Right cardiac atrium (tissue), 5 donors: ENCODE measurements around the gene KCTD14. TPM values are rescaled to one million over a fixed set of nuclear protein-coding genes. Genes with fewer than 3 reads are reported as not detected.
"Not testable (repeated sequence)": the region's sequence is repeated elsewhere in the genome, so short reads cannot be mapped to it uniquely, and the experiment has no call there.

Experiments used
- ATAC-seq, 2 donors: fragments of 200-7000 bp; cut with Tn5 transposase; one replicate each; pipeline versions ENCODE4 v1.8.0 to v1.9.1; 2020; ENCODE audit warnings: moderate library complexity in 2 of 2, mild to moderate bottlenecking in 1 of 2
- DNase-seq, 3 donors: peaks; one replicate each; pipeline ENCODE4 v3.0.0-alpha.2; 2020
- H3K27ac ChIP-seq: one replicate; pipeline ENCODE4 v1.5.1; 2013; ENCODE audit warnings: mild to moderate bottlenecking, low read length, control low read depth, moderate library complexity
- H3K27me3 ChIP-seq: one replicate; pipeline ENCODE4 v1.6.1; 2013; ENCODE audit not compliant: control insufficient read depth, insufficient read depth
- H3K4me1 ChIP-seq: one replicate; pipeline ENCODE4 v1.6.1; 2013; ENCODE audit warnings: low read length; ENCODE audit not compliant: control insufficient read depth, insufficient read depth
- H3K4me3 ChIP-seq: one replicate; pipeline ENCODE4 v1.5.1; 2013; ENCODE audit warnings: low read length, control low read depth
- H3K9me3 ChIP-seq: one replicate; pipeline ENCODE4 v1.6.1; 2013; ENCODE audit warnings: low read length; ENCODE audit not compliant: control insufficient read depth
- WGBS: extraction: QIAGEN DNeasy Blood & Tissue Kit; methylation state at CpG from one replicate; pipeline ENCODE4 v1.1.7; 2013; 5-methylcytosine and 5-hydroxymethylcytosine counted together
- intact Hi-C, 4 donors: fragments of 100-400 bp; cut with DNase I; formaldehyde crosslinking; loops; one replicate each; pipeline versions ENCODE4 v1.11.0 to v1.14.0; 2022 to 2023
- polyA plus RNA-seq: library from polyadenylated mRNA; stranded (reverse); fragments of 200-250 nt; gene quantifications from one replicate; pipeline ENCODE4 v1.2.3, GENCODE V29; 2013
- total RNA-seq, 4 donors: library from RNA; stranded (reverse); fragmentation: NEBNext Ultra II Directional; extraction: Animal tissue kit (Norgen Biotek cat#: 25700); gene quantifications; one replicate each; pipeline ENCODE4 v1.2.1, GENCODE V29; 2021
- donor health status: healthy with polysubstance abuse.
- donor health status: DM: no; HTN: yes; CAD: no.
- donor health status: DM: no; HTN: no; CAD: no.
- donor health status: DM: no; HTN: yes; CAD: no; lungs with severe emphysema.
- donor health status: DM: yes; HTN: yes; CAD: no.

The KCTD14 gene
- total and polyA plus RNA-seq, 5 donors: 0.36 to 0.56 (median 0.44) TPM; not detected in 1

DNA sequence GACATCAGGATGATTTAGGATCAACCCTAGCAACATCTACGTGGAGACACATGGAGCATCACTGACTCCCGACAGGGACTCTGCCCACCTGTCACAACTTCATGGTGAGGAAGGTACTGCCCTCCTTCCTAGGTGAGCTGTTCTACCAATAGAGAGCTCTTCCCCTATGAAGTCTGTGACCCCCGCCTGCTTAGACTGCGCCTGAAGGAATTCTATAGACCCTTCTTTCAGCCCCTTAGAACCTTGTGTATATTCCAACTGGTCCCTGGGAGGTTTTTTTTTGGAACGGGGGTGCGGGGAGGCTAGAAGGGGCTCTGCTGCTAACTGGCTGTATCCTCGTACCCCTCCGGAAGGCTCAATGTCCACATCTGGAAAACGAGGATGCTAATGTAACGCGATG lies 29.2 kb downstream of the KCTD14 start:
- Histone ChIP-seq H3K4me1 (no peaks in the 10 kb centered on the region), H3K27ac (no peak overlapping the region), H3K4me3 (peak overlapping the region; percentile 93), H3K27me3 (no peaks in the 10 kb centered on the region), H3K9me3 (no peaks in the 10 kb centered on the region)
- no peak for ATAC-seq
- DNase-seq: no peak
- intact Hi-C loops: loop anchor here in 1 of 4 donors (10.0 kb wide), 1 partner anchor 169 kb away; the partner anchor contains the start of genes AAMDC and RSF1
- WGBS: 3% methylated on average over 11 of the region's 11 CpGs

DNA sequence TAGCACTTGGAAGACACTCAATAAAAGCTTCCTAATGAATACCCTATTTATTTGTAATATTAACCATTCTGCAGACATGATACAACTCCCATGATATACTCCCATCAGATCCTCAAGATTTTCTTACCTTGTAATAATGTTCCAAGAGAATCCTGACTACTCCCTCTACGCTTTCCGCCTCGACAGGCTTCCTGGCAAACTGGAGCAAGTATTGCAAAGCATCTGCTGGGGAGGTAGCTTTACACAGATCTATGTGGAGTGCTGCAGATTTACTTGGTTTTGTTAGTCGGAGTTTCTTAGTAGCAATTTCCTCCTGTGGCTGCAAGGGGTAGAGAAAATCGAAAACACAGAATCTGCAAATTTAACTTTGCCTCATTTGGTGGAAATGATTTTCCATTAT lies 32.1 kb downstream of the KCTD14 start:
- Histone ChIP-seq H3K9me3 (no peaks in the 10 kb centered on the region), H3K4me1 (no peaks in the 10 kb centered on the region), H3K27ac (no peak overlapping the region), H3K4me3 (no peak overlapping the region), H3K27me3 (no peaks in the 10 kb centered on the region)
- intact Hi-C loops: loop anchor here in 1 of 4 donors (10.0 kb wide), 1 partner anchor 166 kb away; the partner anchor contains the start of genes AAMDC and RSF1
- 88% methylated on average over 5 of the region's 5 CpGs for WGBS
- DNase-seq (no peak), ATAC-seq (no peak)

DNA sequence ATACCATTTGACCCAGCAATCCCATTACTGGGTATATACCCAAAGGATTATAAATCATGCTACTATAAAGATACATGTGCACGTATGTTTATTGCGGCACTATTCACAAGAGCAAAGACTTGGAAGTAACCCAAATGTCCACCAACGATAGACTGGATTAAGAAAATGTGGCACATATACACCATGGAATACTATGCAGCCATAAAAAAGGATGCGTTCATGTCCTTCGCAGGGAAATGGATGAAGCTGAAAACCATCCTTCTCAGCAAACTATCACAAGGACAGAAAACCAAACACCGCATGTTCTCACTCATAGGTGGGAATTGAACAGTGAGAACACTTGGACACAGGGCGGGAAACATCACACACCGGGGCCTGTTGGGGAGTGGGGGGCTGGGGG lies 36.6 kb downstream of the KCTD14 start:
- H3K4me3 ChIP-seq, H3K27ac ChIP-seq, DNase-seq, H3K9me3 ChIP-seq, H3K4me1 ChIP-seq, ATAC-seq, H3K27me3 ChIP-seq, intact Hi-C loops: not testable (repeated sequence)
- WGBS: 98% methylated on average over 8 of the region's 8 CpGs

DNA sequence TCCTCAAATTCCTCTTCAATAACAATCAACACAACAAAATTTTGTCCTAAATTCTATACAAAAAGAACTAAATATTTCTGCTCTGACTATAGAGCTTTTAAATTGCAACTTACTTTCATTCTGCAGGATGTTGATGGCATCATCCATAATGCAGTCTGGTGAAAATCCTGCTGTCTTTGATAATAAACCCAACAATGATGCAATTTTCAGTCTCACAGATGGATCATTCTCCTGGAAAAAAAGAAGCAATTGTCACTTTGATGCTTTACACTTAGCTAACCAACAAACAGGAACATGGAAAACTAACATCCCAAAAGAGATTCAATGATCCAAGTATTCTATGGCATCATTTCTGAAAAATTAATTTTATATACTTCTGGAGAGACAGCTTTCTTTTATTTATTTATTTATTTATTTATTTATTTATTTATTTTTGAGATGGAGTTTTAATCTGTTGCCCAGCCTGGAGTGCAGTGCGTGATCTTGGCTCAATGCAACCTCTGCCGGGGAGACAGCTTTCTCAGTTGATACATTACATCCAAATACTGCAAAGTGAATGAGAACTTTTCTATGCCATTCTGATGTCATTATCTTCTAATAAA lies 41.6 kb downstream of the KCTD14 start:
- WGBS: 92% methylated on average over 2 of the region's 2 CpGs
- ATAC-seq: no peak

DNA sequence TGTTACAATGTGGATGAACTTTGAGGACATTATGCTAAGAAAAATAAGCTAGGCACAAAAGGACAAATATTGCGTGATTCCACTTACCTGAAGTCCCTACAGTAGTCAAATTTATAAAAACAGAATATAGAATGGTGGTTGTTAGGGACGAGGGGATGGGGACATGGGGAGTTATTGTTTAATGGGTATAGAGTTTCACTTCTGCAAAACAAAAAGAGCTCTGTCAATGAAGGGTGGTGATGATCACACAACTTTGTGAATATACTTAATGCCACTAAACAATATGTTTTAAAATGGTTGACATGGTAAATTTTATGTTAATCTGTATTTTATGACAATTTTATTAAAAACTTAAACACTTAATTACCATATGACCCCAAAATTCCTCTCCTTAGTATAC lies 54.7 kb downstream of the KCTD14 start:
- no peak for ATAC-seq
- DNase-seq: no peak
- Histone ChIP-seq H3K27ac (no peak overlapping the region), H3K4me1 (no peaks in the 10 kb centered on the region), H3K9me3 (no peaks in the 10 kb centered on the region), H3K4me3 (no peak overlapping the region), H3K27me3 (no peaks in the 10 kb centered on the region)
- WGBS: 95% methylated on average over 2 of the region's 2 CpGs
- intact Hi-C loops: no loop called here

More for the DNA sequence above, 41.6 kb downstream of the KCTD14 start:
- intact Hi-C loops: no loop called here
- Histone ChIP-seq H3K9me3 (no peaks in the 10 kb centered on the region), H3K4me3 (no peak overlapping the region), H3K4me1 (no peaks in the 10 kb centered on the region), H3K27ac (no peak overlapping the region), H3K27me3 (no peaks in the 10 kb centered on the region)
- DNase-seq: no peak

DNA sequence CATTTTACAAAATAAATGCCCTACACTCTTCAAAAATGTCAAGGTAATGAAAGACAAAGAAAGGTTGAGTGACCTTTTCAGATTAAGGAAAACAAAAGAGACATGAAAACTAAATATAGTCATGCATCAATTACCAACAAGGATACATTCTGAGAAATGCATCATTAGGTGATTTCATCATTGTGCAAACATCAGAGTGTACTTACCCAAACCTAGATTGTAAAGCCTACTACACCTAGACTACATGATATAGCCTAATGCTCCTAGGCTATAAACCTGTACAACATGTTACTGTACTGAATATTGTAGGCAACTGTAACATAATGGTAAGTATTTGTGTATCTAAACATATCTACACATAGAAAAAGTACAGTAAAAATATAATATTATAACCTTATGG lies 55.3 kb downstream of the KCTD14 start:
- Histone ChIP-seq H3K4me3 (no peak overlapping the region), H3K27ac (no peak overlapping the region), H3K9me3 (no peaks in the 10 kb centered on the region), H3K4me1 (no peaks in the 10 kb centered on the region), H3K27me3 (no peaks in the 10 kb centered on the region)
- no peak for DNase-seq
- no peak for ATAC-seq
- intact Hi-C loops: no loop called here

DNA sequence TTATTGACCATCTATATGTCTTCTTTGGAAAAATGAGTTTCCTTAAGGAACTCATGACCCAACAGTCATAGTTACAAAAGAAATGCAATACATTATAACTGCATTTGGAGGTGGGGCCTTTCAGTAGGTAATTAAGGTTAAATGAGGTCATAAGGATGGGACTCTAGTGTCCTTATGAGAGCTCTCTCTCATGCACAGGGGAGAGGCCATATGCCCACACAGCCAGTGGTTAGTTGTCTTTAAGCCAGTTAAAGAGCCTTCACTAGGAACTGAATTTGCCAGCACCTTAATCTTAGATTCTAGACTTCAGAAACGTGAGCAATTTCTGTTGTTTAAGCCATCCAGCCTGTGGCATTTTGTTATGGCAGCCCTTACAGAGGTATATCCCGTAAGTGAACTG lies 56.0 kb downstream of the KCTD14 start:
- WGBS: 95% methylated on average over 2 of the region's 2 CpGs
- Histone ChIP-seq H3K4me1 (no peaks in the 10 kb centered on the region), H3K27me3 (no peaks in the 10 kb centered on the region), H3K27ac (no peak overlapping the region), H3K4me3 (no peak overlapping the region), H3K9me3 (no peaks in the 10 kb centered on the region)
- DNase-seq (no peak), ATAC-seq (no peak)
- intact Hi-C loops: no loop called here

DNA sequence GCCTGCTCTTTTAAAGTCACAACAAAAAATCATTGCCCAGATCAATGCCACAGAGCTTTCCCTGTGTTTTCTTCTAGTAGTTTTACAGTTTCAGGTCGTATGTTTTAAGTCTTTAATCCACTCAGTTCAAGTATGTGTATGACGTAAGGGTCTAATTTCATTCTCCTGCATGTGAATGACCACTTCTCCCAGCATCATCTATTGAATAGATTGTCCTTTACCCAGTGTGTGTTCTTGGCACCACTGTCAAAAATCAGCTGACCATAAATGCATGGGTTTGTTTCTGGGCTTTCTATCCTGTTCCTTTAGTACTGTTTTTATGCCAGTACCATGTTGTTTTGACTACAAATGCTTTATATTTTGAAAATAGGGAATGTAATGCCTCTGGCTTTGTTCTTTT lies 56.7 kb downstream of the KCTD14 start:
- ATAC-seq: no peak
- no peak overlapping the region for H3K27ac ChIP-seq
- no peaks in the 10 kb centered on the region for H3K27me3 ChIP-seq
- DNase-seq: no peak
- 86% methylated on average over 2 of the region's 2 CpGs for WGBS
- H3K4me1 ChIP-seq: no peaks in the 10 kb centered on the region
- H3K4me3 ChIP-seq: no peak overlapping the region
- H3K9me3 ChIP-seq: no peaks in the 10 kb centered on the region
- intact Hi-C loops: no loop called here

Other genes with a start within 250 kb of the KCTD14 start
- 10 to 100 TPM; 41.3 to 53.1 (median 46.2) TPM for gene RSF1, start 202.6 kb downstream of the KCTD14 start, total RNA-seq
- gene RSF1, start 202.6 kb downstream of the KCTD14 start, polyA plus RNA-seq: 11.0 TPM
- gene AAMDC, start 202.1 kb downstream of the KCTD14 start, total RNA-seq: 100 to 1,000 TPM in 1 of 4 donors, 10 to 100 TPM in 3; 67.4 to 114 (median 86.7) TPM
- 237 TPM for gene AAMDC, start 202.1 kb downstream of the KCTD14 start, polyA plus RNA-seq
- 10 to 100 TPM; 14.1 to 15.3 (median 14.9) TPM for gene INTS4, start 28.6 kb downstream of the KCTD14 start, total RNA-seq
- 9.3 TPM for gene INTS4, start 28.6 kb downstream of the KCTD14 start, polyA plus RNA-seq
- gene THRSP, start 40.6 kb upstream of the KCTD14 start, total RNA-seq: 1 to 10 TPM in 2 of 4 donors, under 1 TPM in 1, not detected in 1; 0.66 to 7.3 (median 1.4) TPM
- gene THRSP, start 40.6 kb upstream of the KCTD14 start, polyA plus RNA-seq: 80.3 TPM
- 100 to 1,000 TPM; 238 to 276 (median 258) TPM for gene NDUFC2, start 56.6 kb upstream of the KCTD14 start, total RNA-seq
- gene NDUFC2, start 56.6 kb upstream of the KCTD14 start, polyA plus RNA-seq: 298 TPM
- gene ALG8, start 116.3 kb upstream of the KCTD14 start, total RNA-seq: 10 to 100 TPM; 13.2 to 26.0 (median 20.0) TPM
- 27.2 TPM for gene ALG8, start 116.3 kb upstream of the KCTD14 start, polyA plus RNA-seq
- gene KCTD21, start 165.3 kb upstream of the KCTD14 start, total RNA-seq: 10 to 100 TPM in 2 of 4 donors, 1 to 10 TPM in 2; 8.4 to 10.7 (median 10.2) TPM
- 4.6 TPM for gene KCTD21, start 165.3 kb upstream of the KCTD14 start, polyA plus RNA-seq
- gene USP35, start 165.6 kb upstream of the KCTD14 start, total RNA-seq: 10 to 100 TPM; 10.5 to 16.6 (median 12.1) TPM
- gene USP35, start 165.6 kb upstream of the KCTD14 start, polyA plus RNA-seq: 7.5 TPM